HG03039 (cell line): ENCODE results near the gene ADAMTS5.

Experiments
- ATAC-seq: cut with Tn5 transposase; IDR thresholded peaks from one replicate; pipeline ENCODE4 v1.9.1; 2021; ENCODE audit warnings: mild to moderate bottlenecking, moderate library complexity; ENCODE audit not compliant: unreplicated experiment

ADAMTS5 gene

DNA sequence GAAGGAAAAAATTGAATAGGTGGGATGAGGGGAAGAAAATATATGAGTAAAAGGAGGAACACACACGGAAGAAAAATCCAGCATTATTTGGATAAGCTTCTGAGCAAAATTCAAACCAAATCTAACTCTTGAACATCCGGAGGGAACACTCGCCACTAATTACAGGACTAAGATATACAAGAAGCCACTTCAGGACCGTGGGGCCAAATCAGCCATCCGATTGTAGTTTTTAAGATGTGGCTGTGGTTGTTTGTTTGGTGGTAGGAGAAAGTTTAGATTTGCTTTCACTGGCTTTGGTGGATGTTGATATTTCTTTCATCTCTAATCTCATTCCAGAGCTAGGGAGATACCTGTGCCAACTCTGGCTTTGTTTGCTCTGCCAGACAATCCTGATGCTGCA lies 78.0 kb downstream of the ADAMTS5 start:
- no peak for ATAC-seq

DNA sequence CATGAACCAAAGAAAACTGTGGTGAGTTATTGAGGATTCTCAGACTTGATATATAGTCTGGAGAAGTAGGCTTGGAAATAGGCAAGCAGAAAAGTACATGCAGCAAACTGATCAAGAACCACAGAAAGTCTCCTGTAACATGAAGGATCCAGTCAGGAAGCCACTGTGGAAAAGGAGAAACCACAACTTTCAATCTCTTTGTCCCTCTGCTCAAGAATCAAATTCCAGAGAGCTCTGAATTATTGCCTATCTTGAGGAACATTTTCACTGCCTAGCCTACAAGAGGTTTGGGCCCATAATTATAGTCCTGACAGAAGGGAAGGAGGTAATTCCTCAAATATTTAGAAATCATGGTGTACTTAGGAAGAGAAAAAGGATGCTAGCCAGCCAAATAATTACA lies 78.6 kb downstream of the ADAMTS5 start:
- no peak for ATAC-seq

DNA sequence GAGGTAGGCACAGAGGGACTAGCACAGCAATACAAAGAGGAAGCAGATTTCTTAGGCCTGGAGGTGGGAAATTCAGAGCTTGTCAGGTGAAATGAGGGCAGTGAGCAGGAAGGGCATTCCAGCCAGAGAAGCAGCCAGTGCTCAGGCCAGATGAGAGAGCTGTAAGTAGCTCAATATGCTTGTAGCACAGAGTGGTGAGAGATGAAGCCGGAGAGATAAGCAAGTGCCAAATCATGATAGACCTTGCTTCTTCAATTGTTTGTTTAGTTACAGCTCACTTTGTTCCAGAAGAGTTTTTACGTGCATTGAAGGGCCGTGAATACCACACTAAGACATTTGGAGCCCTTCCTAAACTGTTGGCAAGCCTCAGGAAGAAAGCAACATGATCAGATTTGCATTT lies 79.6 kb downstream of the ADAMTS5 start:
- no peak for ATAC-seq

DNA sequence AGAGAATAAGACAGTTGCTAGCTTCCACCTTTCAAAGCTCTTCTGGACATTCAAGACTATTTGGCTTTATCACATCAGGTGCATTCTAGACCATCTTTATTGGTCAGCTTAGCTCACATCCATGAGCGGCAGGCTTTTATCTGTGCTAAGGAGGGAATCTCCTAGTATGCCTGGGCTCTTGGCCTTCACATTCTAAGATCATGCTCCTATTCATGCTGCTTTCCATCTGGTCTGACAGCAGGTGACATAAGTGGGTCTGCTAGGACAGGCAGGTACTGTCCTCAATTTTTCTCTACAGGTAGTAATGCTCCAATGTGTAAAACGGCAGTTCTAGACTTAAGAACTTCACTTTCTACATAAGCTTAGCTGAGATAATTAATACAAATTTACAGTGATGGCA lies 82.5 kb downstream of the ADAMTS5 start:
- ATAC-seq = no peak

DNA sequence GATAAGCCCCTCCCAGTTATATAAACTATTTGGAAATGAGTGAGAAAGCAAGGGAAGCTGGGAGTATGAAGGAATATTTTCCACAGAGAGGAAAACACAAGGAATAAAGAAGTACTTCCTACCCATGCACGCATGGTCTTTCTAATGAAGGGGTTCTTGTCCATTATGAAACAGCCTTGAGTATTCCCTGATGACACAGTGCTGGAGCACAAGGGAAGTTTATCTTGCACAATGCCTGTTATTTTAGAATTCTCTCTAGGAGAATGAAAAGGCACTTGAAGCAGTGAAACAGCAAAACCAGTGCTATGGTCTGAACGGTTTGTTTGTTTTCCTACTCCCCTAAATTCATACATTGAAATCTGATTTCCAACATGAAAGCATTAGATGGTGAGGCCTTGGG lies 83.1 kb downstream of the ADAMTS5 start:
- no peak for ATAC-seq

DNA sequence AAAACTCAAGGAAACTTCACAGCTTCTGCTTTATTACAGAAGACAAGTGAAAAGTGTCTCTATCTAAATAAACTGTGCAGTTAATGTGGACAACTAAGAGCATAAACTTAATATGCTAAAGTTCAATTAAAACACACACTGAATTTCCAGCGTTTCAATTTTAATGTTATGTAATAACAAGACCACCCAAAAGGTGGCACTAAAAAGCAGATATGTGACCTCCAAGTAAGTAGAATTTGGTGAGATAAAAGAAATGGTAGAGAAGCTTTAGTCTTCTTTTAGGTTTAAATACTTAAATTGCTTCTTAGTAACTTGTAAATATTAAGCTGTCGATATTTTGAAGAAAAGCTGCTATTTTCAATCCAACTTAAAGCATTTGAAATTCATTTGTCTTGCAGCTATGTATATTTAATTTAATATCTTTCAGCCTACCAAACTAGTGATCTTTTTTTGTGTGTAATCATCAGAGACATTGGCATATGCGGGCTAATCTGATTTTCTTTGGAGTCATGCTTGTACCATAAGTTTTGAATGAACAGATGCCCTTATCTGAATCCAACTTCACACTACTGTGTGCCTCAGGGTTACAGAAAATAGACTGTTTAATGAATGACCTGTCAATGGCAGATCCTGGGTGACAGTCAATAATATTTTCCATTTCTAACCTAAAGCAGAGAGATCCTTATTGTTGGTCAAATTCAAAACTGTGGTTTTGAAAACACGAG lies 85.2 kb downstream of the ADAMTS5 start:
- ATAC-seq = no peak

DNA sequence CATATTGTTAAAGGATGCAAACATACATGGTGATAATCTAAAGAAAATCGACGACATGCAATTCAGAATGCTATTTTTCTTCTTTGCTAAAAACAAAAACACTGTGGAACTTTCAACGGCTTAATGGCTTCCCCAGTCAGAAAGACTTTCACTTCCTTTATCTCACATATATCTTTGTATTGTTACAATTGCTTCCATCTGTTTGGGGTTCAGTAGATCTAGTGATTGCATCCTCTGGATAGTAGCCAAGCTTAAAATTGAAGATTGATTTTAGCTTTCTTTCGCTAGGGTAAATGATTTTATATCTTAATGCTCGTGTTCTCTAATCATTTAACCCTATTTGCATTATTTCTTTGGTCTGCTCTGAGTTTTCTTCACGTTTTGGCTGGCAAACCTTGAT lies 89.9 kb downstream of the ADAMTS5 start:
- no peak for ATAC-seq

DNA sequence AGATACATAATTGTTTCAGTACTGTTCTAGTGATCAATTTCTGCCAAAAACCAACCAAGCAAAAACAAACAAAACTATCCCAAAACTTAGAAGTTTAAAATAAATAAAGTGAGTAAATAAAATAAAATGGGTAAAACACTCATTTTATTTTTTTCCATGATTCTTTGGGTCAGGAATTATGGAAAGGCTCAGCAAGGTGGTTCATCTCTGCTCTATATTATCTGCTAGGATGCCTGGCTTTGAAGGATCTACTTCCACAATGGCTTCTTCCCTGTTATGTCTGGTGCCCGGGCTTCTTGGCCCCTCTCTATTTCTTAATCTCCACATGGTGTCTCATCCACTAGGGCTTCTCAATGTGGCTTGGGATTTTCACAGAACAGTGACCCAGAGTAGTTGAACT lies 92.5 kb downstream of the ADAMTS5 start:
- ATAC-seq = no peak
